ENCODE results near the gene BMP6.
A peak's percentile ranks its signal among the peaks of the same experiment; 100 is the strongest.

Gene BMP6

DNA sequence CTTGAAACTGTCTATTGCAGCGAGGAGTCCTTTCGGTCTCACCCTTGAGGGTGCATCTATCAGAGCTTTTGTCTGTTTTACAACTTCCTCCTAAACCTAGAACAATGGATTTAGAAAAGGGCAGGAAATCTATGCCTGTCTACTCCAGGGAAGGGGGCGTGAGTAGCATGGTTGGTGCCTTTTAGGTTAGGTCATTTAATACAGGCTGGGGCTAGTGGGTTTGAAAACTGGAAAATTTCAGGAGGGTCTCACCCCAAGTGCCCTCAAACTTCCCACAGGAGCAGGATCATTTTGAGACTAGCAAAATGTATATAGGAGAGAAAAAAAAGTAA is 33.5 kb upstream of the BMP6 start:
- Histone ChIP-seq H3K9me3 (ENCODE audit: insufficient read depth, low read depth, low read length) (no peaks in the 10 kb centered on the region), H3K4me1 (ENCODE audit: insufficient read depth, low read length) (peaks cover 13% of the 10 kb centered on the region; the same call in 1 of the 2 replicates), H3K36me3 (ENCODE audit: insufficient read depth, low read length) (no peaks in the 10 kb centered on the region), H3K4me3 (ENCODE audit: low read length) (no peak overlapping the region), H3K9ac (ENCODE audit: low read depth, low read length) (no peak overlapping the region), H3K27ac (ENCODE audit: low read depth, low read length) (no peak overlapping the region; the same call in 1 of the 2 replicates), H3K27me3 (ENCODE audit: insufficient read depth, low read length) (no peaks in the 10 kb centered on the region)
- 47% methylated on average over 3 of the region's 3 CpGs for WGBS

DNA sequence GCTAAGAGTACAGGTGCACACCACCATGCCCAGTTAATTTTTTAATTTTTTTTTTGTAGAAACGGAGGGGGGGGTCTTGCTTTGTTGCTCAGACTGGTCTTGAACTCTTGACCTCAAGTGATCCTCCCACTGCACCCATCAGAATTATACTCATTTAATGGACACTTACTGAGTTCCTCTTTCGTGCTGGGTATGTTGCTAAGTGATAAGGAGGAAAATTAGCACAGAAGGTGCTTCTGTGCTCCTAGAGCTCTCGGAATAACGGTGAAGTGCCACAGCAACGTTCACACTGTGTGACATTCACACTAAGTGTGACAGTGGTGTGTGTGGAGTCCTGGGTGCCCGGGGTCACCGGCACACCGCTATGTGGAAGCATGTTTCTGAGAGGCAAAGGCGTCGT is 32.1 kb upstream of the BMP6 start:
- Histone ChIP-seq H3K4me1 (ENCODE audit: insufficient read depth, low read length) (peaks cover 25% of the 10 kb centered on the region), H3K36me3 (ENCODE audit: insufficient read depth, low read length) (no peaks in the 10 kb centered on the region)
- 96% methylated on average over 9 of the region's 10 CpGs for WGBS

DNA sequence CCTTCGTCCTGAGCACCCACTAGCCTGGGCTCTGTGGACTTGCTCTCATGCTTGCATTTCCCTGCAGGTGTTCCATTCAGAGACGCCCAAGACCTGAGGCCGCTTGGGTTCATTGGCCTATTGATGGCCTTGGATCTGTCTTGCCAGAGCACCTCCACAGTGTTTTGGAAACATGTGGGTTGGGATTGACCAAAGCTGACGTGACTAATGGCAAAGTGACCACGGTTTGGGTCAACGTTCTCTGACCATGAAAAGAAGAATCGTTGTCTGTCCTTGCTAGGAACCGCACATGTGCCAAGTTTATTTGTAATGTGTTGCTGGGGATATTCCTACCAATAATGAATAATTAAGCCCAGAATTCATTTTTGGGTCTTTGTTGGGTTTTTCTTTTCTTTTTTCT is 29.8 kb upstream of the BMP6 start:
- WGBS = 97% methylated on average over 8 of the region's 8 CpGs
- no peak overlapping the region for H3K9ac ChIP-seq (ENCODE audit: low read depth, low read length)
- peaks cover 21% of the 10 kb centered on the region for H3K4me1 ChIP-seq (ENCODE audit: insufficient read depth, low read length)

More for the DNA sequence above, 32.1 kb upstream of the BMP6 start:
- no peak overlapping the region for H3K27ac ChIP-seq (ENCODE audit: low read depth, low read length)
- no peaks in the 10 kb centered on the region for H3K9me3 ChIP-seq (ENCODE audit: insufficient read depth, low read depth, low read length)
- no peak overlapping the region for H3K4me3 ChIP-seq (ENCODE audit: low read length)
- no peaks in the 10 kb centered on the region for H3K27me3 ChIP-seq (ENCODE audit: insufficient read depth, low read length)
- H3K9ac ChIP-seq (ENCODE audit: low read depth, low read length) = no peak overlapping the region

DNA sequence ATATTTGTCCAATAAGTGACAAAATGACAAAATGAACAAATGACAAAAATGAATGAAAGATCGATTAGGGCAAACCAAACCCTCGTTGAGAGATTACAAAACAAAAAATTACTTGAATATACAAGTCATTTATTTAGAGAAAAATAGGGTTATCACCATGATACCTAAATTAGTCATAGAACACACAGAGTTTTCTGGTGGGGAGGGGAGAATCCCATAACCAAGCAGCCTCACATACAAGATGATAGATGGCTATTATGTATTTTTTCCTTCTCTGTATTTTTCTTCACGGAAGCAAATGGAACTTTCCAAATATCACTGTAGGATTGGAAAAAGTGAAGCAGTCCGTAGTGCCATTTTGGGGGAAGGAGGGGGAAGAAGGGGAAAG is 28.5 kb upstream of the BMP6 start:
- H3K9ac ChIP-seq (ENCODE audit: low read depth, low read length) = no peak overlapping the region
- no peak overlapping the region for H3K27ac ChIP-seq (ENCODE audit: low read depth, low read length)
- peaks cover 13% of the 10 kb centered on the region for H3K4me1 ChIP-seq (ENCODE audit: insufficient read depth, low read length)
- no peaks in the 10 kb centered on the region for H3K9me3 ChIP-seq (ENCODE audit: insufficient read depth, low read depth, low read length)
- H3K27me3 ChIP-seq (ENCODE audit: insufficient read depth, low read length) = no peaks in the 10 kb centered on the region
- 92% methylated on average over 2 of the region's 4 CpGs for WGBS
- H3K36me3 ChIP-seq (ENCODE audit: insufficient read depth, low read length) = no peaks in the 10 kb centered on the region
- no peak overlapping the region for H3K4me3 ChIP-seq (ENCODE audit: low read length)

More for the DNA sequence above, 29.8 kb upstream of the BMP6 start:
- no peaks in the 10 kb centered on the region for H3K36me3 ChIP-seq (ENCODE audit: insufficient read depth, low read length)
- no peaks in the 10 kb centered on the region for H3K27me3 ChIP-seq (ENCODE audit: insufficient read depth, low read length)
- H3K9me3 ChIP-seq (ENCODE audit: insufficient read depth, low read depth, low read length) = no peaks in the 10 kb centered on the region
- no peak overlapping the region for H3K4me3 ChIP-seq (ENCODE audit: low read length)
- H3K27ac ChIP-seq (ENCODE audit: low read depth, low read length) = no peak overlapping the region

DNA sequence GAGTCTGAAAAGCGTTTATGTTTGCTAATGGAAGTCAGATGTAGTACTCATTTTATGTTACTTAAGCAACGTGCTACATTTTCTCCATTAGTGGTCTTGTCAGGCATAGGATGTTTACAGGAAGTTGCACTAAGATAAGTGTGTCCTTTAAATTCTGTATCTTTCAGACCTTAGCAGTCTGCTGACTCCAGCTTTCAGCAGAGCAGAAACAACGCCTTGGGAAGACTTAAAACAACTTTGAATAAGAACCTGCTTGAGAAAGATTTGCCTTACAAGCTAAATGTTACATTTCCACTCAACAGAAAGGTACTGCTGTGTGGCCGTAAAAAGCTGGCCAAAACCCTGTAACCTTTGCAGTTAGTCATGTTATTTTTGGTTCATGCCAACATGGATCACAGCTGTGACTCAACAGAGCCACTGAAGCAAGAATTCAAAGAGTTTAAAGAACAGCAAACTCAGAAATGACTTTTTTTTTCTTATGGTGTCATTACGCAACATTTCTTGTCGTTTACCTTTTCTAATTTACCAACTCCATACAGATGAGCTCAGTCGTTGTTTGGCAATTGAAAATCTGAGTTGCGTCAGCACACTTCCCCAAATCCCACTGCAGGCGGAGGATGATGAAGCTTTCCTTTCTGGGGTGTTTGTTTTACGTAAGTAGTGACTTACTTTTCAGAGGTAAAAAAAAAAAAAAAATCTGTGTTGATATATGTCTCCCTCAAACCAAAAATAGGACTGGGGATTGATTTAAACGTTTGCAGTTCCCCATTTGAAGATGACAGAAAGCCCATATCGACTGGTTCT is 27.9 kb upstream of the BMP6 start:
- Histone ChIP-seq H3K4me1 (ENCODE audit: insufficient read depth, low read length) (peaks cover 12% of the 10 kb centered on the region), H3K36me3 (ENCODE audit: insufficient read depth, low read length) (no peaks in the 10 kb centered on the region), H3K27ac (ENCODE audit: low read depth, low read length) (peak overlapping the region; percentile 10; the same call in 1 of the 2 replicates), H3K27me3 (ENCODE audit: insufficient read depth, low read length) (no peaks in the 10 kb centered on the region), H3K4me3 (ENCODE audit: low read length) (no peak overlapping the region), H3K9ac (ENCODE audit: low read depth, low read length) (no peak overlapping the region), H3K9me3 (ENCODE audit: insufficient read depth, low read depth, low read length) (no peaks in the 10 kb centered on the region)
- 88% methylated on average over 11 of the region's 12 CpGs for WGBS

DNA sequence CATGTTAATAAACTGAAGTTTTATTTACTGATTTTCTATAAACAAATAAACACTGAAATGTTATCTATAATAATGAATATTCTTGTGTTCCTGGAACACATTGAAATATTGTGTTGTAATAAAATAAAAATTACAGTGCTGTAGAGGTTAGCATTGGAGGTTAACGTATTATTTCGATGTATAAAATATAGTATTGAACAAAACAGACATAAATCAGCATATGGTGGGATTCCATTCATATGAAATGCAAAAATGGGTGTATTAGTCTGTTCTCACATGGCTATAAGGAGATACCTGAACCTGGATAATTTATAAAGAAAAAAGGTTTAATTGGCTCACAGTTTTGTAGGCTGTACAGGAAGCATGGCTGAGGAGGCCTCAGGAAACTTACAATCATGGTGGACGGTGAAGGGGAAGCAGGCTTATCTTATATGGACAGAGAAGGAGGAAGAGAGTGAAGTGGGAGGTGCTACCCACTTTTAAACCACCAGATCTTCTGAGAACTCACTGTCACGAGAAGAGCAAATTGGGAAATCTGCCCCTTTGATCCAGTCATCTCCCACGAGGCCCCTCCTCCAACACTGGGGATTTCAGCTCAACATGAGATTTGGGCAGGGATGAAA is 24.6 kb upstream of the BMP6 start:
- peaks cover 12% of the 10 kb centered on the region for H3K4me1 ChIP-seq (ENCODE audit: insufficient read depth, low read length)
- no peaks in the 10 kb centered on the region for H3K27me3 ChIP-seq (ENCODE audit: insufficient read depth, low read length)
- no peaks in the 10 kb centered on the region for H3K36me3 ChIP-seq (ENCODE audit: insufficient read depth, low read length)
- H3K9ac ChIP-seq (ENCODE audit: low read depth, low read length) = no peak overlapping the region
- H3K4me3 ChIP-seq (ENCODE audit: low read length) = no peak overlapping the region
- H3K27ac ChIP-seq (ENCODE audit: low read depth, low read length) = no peak overlapping the region
- no peaks in the 10 kb centered on the region for H3K9me3 ChIP-seq (ENCODE audit: insufficient read depth, low read depth, low read length)
- WGBS = 85% methylated on average over 5 of the region's 5 CpGs

DNA sequence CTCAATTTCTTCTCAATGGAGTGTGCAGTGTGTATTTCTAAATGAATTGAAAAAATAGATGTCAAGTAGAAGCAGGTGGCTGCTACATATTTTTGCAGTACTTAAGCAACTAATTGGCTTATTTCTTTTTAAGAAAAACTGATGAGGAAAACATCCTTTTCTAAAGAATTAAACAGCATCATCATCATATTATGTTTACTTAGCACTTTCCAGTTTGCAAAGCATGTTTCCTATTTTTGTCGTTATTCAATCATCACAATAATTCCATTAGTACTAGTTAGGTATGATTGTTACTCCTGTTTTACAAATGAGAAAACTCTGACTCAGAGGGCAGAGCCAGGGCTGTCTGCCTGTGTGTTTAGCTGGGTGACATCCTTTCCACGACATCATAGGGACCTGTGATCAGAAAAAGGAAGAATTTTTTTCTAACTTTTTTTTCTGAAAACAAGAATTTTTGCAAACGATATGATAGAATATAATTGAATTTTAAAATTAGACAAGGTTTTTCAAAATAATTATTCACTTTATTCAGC is 22.7 kb upstream of the BMP6 start:
- Histone ChIP-seq H3K9me3 (ENCODE audit: insufficient read depth, low read depth, low read length) (no peaks in the 10 kb centered on the region), H3K4me1 (ENCODE audit: insufficient read depth, low read length) (peaks cover 6% of the 10 kb centered on the region; the same call in 1 of the 2 replicates), H3K27ac (ENCODE audit: low read depth, low read length) (no peak overlapping the region), H3K9ac (ENCODE audit: low read depth, low read length) (no peak overlapping the region), H3K27me3 (ENCODE audit: insufficient read depth, low read length) (no peaks in the 10 kb centered on the region), H3K36me3 (ENCODE audit: insufficient read depth, low read length) (no peaks in the 10 kb centered on the region), H3K4me3 (ENCODE audit: low read length) (no peak overlapping the region)
- 100% methylated on average over 1 of the region's 3 CpGs for WGBS

DNA sequence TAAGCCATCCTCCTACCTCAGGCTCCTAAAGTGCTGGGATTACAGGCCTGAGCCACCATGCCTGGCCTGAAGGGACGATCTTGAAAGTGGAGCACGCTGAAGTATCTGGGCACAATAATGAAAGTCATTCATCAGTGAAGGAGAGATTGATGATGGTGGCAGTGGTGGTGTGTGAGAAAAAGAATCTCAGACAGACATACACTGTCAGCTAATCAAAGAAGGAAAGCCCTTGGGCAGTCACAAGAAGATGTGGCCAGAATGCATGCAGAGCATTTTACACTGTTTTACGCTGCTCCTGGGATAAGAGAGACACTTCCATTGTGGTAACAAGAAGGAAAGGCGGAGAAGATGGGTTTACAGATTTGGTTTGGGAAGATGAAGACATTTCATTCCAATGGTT is 20.4 kb upstream of the BMP6 start:
- H3K4me1 ChIP-seq (ENCODE audit: insufficient read depth, low read length) = no peaks in the 10 kb centered on the region
- H3K36me3 ChIP-seq (ENCODE audit: insufficient read depth, low read length) = no peaks in the 10 kb centered on the region
- H3K9ac ChIP-seq (ENCODE audit: low read depth, low read length) = no peak overlapping the region
- H3K27me3 ChIP-seq (ENCODE audit: insufficient read depth, low read length) = no peaks in the 10 kb centered on the region
- 89% methylated on average over 4 of the region's 4 CpGs for WGBS
- H3K4me3 ChIP-seq (ENCODE audit: low read length) = no peak overlapping the region
- no peaks in the 10 kb centered on the region for H3K9me3 ChIP-seq (ENCODE audit: insufficient read depth, low read depth, low read length)
- H3K27ac ChIP-seq (ENCODE audit: low read depth, low read length) = no peak overlapping the region

DNA sequence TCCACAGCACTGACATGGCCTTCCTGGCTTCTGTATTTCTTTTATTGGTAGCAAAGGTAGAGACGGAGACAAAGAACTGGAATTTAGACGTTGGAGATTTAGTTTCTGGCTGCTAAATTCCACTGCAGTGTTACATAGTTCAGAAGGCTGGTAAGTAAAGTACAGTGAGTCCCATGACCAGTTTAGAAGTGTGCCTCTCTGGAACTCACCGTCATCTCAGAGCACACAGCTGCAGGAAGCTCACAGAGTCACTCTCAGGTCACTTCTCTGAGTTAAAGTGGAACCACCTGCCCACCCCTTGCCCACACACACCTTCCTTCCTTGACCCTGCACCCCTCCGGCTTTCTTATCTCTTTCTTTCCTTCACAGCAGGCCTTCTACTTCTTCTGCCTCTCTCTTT is 19.6 kb upstream of the BMP6 start:
- H3K27ac ChIP-seq (ENCODE audit: low read depth, low read length) = no peak overlapping the region
- no peaks in the 10 kb centered on the region for H3K4me1 ChIP-seq (ENCODE audit: insufficient read depth, low read length)
- WGBS = 84% methylated on average over 4 of the region's 4 CpGs

DNA sequence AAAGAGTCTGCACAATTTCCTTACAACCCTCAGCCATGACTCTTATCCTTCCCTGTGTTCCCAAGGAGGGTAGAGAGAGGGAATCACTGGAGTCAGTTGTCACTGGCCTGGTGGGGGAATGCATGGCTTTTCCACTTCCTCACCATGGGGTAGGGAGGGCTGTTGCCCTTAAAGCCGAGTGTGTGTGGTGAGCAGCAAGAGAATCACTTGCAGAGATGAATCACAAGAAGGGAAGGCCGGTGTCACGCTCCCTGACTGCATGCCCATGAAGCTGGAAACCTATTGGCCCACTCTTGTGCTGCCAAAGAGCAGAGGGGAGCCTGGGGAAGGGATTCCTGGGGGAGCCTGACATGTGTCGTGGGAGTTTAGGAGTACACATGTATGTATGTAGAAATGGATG is 18.1 kb upstream of the BMP6 start:
- 87% methylated on average over 4 of the region's 4 CpGs for WGBS
- no peak overlapping the region for H3K9ac ChIP-seq (ENCODE audit: low read depth, low read length)
- H3K27me3 ChIP-seq (ENCODE audit: insufficient read depth, low read length) = no peaks in the 10 kb centered on the region
- H3K4me1 ChIP-seq (ENCODE audit: insufficient read depth, low read length) = no peaks in the 10 kb centered on the region
- H3K36me3 ChIP-seq (ENCODE audit: insufficient read depth, low read length) = no peaks in the 10 kb centered on the region
- no peak overlapping the region for H3K27ac ChIP-seq (ENCODE audit: low read depth, low read length)
- H3K4me3 ChIP-seq (ENCODE audit: low read length) = no peak overlapping the region
- H3K9me3 ChIP-seq (ENCODE audit: insufficient read depth, low read depth, low read length) = no peaks in the 10 kb centered on the region

More for the DNA sequence above, 19.6 kb upstream of the BMP6 start:
- no peaks in the 10 kb centered on the region for H3K27me3 ChIP-seq (ENCODE audit: insufficient read depth, low read length)
- no peak overlapping the region for H3K4me3 ChIP-seq (ENCODE audit: low read length)
- no peaks in the 10 kb centered on the region for H3K36me3 ChIP-seq (ENCODE audit: insufficient read depth, low read length)
- H3K9ac ChIP-seq (ENCODE audit: low read depth, low read length) = no peak overlapping the region
- no peaks in the 10 kb centered on the region for H3K9me3 ChIP-seq (ENCODE audit: insufficient read depth, low read depth, low read length)

DNA sequence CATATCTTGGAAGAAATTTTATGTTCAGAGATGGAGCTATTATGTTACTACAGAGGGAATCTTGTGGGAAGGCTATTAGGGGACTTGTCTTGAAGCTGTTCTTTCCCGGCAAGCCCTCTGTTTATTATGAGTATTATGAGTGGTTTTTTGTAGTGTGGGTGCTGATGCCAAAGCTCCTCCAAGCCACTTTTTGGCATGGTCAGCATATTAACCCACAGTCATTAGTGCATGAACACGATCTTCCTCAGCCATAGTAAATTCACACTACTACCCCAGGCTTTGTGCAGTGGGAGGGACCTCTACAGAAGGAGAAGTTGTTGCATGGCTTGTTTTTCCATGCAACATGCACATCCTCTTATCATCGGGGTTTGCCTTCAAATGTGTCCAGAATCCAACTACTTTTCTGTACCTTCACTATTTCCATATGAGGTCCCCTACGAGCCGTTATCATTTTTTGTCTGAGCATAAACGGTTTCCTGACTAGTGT is 6.5 kb upstream of the BMP6 start:
- WGBS = 92% methylated on average over 6 of the region's 6 CpGs

More for the DNA sequence above, 6.5 kb upstream of the BMP6 start:
- Histone ChIP-seq H3K9me3 (ENCODE audit: insufficient read depth, low read depth, low read length) (peaks cover 5% of the 10 kb centered on the region; the same call in 1 of the 2 replicates), H3K4me3 (ENCODE audit: low read length) (no peak overlapping the region), H3K27me3 (ENCODE audit: insufficient read depth, low read length) (peaks cover 19% of the 10 kb centered on the region), H3K36me3 (ENCODE audit: insufficient read depth, low read length) (no peaks in the 10 kb centered on the region), H3K4me1 (ENCODE audit: insufficient read depth, low read length) (no peaks in the 10 kb centered on the region), H3K9ac (ENCODE audit: low read depth, low read length) (no peak overlapping the region), H3K27ac (ENCODE audit: low read depth, low read length) (no peak overlapping the region)

Data from HUES64 (cell line).